Hepatocyte (in vitro differentiated cells): ENCODE measurements around the gene ZNF48. TPM values are rescaled to one million over a fixed set of nuclear protein-coding genes. Genes with fewer than 3 reads are reported as not detected.

Source experiments
- DNase-seq: peaks from one replicate; pipeline ENCODE4 v3.0.0-alpha.2; 2016; ENCODE audit warnings: low spot score
- H2AFZ ChIP-seq: fragments of 200-600 bp; sonication (generic); 2 replicates; pipeline ENCODE4 v1.6.0; 2016; ENCODE audit warnings: antibody characterized with exemption, mild to moderate bottlenecking
- H3K27ac ChIP-seq: fragments of 200-600 bp; sonication (generic); 2 replicates; pipeline ENCODE4 v1.5.1; 2016; ENCODE audit warnings: mild to moderate bottlenecking
- H3K27me3 ChIP-seq: fragments of 200-600 bp; sonication (generic); 2 replicates; pipeline ENCODE4 v1.6.1; 2016
- H3K36me3 ChIP-seq: fragments of 200-600 bp; sonication (generic); replicated peaks from 2 replicates; pipeline ENCODE4 v1.5.1; 2016; ENCODE audit warnings: low read depth; ENCODE audit not compliant: insufficient read depth
- H3K4me1 ChIP-seq: fragments of 200-600 bp; sonication (generic); 2 replicates; pipeline ENCODE4 v1.5.1; 2016; ENCODE audit warnings: mild to moderate bottlenecking, moderate library complexity; ENCODE audit not compliant: insufficient read depth
- H3K4me2 ChIP-seq: fragments of 200-600 bp; sonication (generic); 2 replicates; pipeline ENCODE4 v1.6.0; 2016
- H3K4me3 ChIP-seq: fragments of 200-600 bp; sonication (generic); 2 replicates; pipeline ENCODE4 v1.5.1; 2016; ENCODE audit warnings: mild to moderate bottlenecking
- H3K79me2 ChIP-seq: fragments of 200-600 bp; sonication (generic); 2 replicates; pipeline ENCODE4 v1.6.0; 2017; ENCODE audit warnings: mild to moderate bottlenecking
- H3K9me2 ChIP-seq: fragments of 200-600 bp; sonication (generic); replicated peaks from 2 replicates; pipeline ENCODE4 v1.6.0; 2017; ENCODE audit warnings: mild to moderate bottlenecking; ENCODE audit not compliant: insufficient read depth
- H3K9me3 ChIP-seq: fragments of 200-600 bp; sonication (generic); 2 replicates; pipeline ENCODE4 v1.5.1; 2016; ENCODE audit warnings: low read depth, mild to moderate bottlenecking
- H4K20me1 ChIP-seq: fragments of 200-600 bp; sonication (generic); 2 replicates; pipeline ENCODE4 v1.6.0; 2016; ENCODE audit warnings: mild to moderate bottlenecking; ENCODE audit not compliant: insufficient read depth, poor library complexity, severe bottlenecking
- CTCF ChIP-seq: fragments of 200-600 bp; sonication (generic); IDR thresholded peaks from 2 replicates; pipeline ENCODE4 v1.5.1; 2016; ENCODE audit warnings: antibody characterized with exemption, mild to moderate bottlenecking; ENCODE audit not compliant: poor library complexity
- EZH2 ChIP-seq: fragments of 200-600 bp; sonication (generic); IDR thresholded peaks from 2 replicates; pipeline ENCODE4 v1.6.1; 2016; ENCODE audit warnings: antibody characterized with exemption, mild to moderate bottlenecking, borderline replicate concordance
- EZH2phosphoT487 ChIP-seq: fragments of 200-600 bp; sonication (generic); IDR thresholded peaks from one replicate; pipeline ENCODE4 v1.6.1; 2018; ENCODE audit warnings: antibody characterized with exemption, mild to moderate bottlenecking, low read depth, moderate library complexity; ENCODE audit not compliant: unreplicated experiment, severe bottlenecking
- WGBS: methylation state at CpG from one replicate; pipeline ENCODE4 v1.1.6; 2016; ENCODE audit warnings: low lambda C conversion rate; ENCODE audit errors: missing lambda C conversion rate; 5-methylcytosine and 5-hydroxymethylcytosine counted together
- polyA plus RNA-seq: library from polyadenylated mRNA; unstranded; fragments of >200 nt; fragmentation: Nextera tagmentation; extraction: Ambion mirVana; gene quantifications from 2 replicates; pipeline ENCODE4 v1.2.1, GENCODE V29; 2016
- small RNA-seq: library from RNA; depleted of rRNA; stranded (forward); fragments of <200 nt; gene quantifications from one replicate; pipeline ENCODE3, GENCODE V24; 2014
- total RNA-seq: library from RNA; depleted of rRNA; stranded (reverse); fragments of >200 nt; gene quantifications from 2 replicates; pipeline ENCODE4 v1.2.3, GENCODE V29; 2014

Gene ZNF48
- total and polyA plus RNA-seq, 2 experiments from 2014 or later, result 6.1 to 7.7 TPM

GRCh38 chr16:30447512-30448226 lies 52.4 kb downstream of the ZNF48 start:
- H3K79me2 ChIP-seq, result peaks cover 16% of the 10 kb centered on the region
- H3K4me2 ChIP-seq, result peak overlapping the region; percentile 48
- H3K27ac ChIP-seq, result peak overlapping the region; percentile 96
- peaks cover 14% of the 10 kb centered on the region for H3K9me3 ChIP-seq
- peaks cover 26% of the 10 kb centered on the region for H3K4me1 ChIP-seq
- TF ChIP-seq EZH2 (no peak), EZH2phosphoT487 (no peak), CTCF (no peak)
- H3K9me2 ChIP-seq, result no peaks in the 10 kb centered on the region
- 56% methylated on average over 12 of the region's 12 CpGs for WGBS
- no peak overlapping the region for H3K4me3 ChIP-seq
- H3K36me3 ChIP-seq, result peaks cover 4% of the 10 kb centered on the region
- H4K20me1 ChIP-seq, result no peaks in the 10 kb centered on the region
- no peak overlapping the region for H2AFZ ChIP-seq
- DNase-seq, result peak; percentile 40
- H3K27me3 ChIP-seq, result no peaks in the 10 kb centered on the region

- H3K36me3 ChIP-seq, result peaks cover 4% of the 10 kb centered on the region
- WGBS, result 94% methylated on average over 3 of the region's 3 CpGs
- H3K9me3 ChIP-seq, result peaks cover 5% of the 10 kb centered on the region
- H2AFZ ChIP-seq, result no peak overlapping the region
- H4K20me1 ChIP-seq, result no peaks in the 10 kb centered on the region
- H3K4me1 ChIP-seq, result peaks cover 29% of the 10 kb centered on the region
- H3K9me2 ChIP-seq, result no peaks in the 10 kb centered on the region
- peaks cover 11% of the 10 kb centered on the region for H3K79me2 ChIP-seq
- H3K27ac ChIP-seq, result no peak overlapping the region
- TF ChIP-seq CTCF (no peak), EZH2phosphoT487 (no peak), EZH2 (no peak)
- H3K4me2 ChIP-seq, result no peak overlapping the region
- H3K4me3 ChIP-seq, result no peak overlapping the region
- no peaks in the 10 kb centered on the region for H3K27me3 ChIP-seq
- no peak for DNase-seq
These were observed 53.9 kb downstream of the ZNF48 start for GRCh38 chr16:30449116-30449435.

Small RNAs within 50 kb of the gene (small RNA-seq; reads per million reads assigned to genes)
- gene RF00406, result 0.25 reads per million

Other genes with a start within 250 kb of the ZNF48 start
- 2.4 and 3.2 TPM in 2 replicates for gene CORO1A, start 211.8 kb upstream of the ZNF48 start, total RNA-seq
- gene CORO1A, start 211.8 kb upstream of the ZNF48 start, polyA plus RNA-seq, result 1.7 and 3.4 TPM in 2 replicates
- gene BOLA2B, start 201.8 kb upstream of the ZNF48 start, total RNA-seq, result 211 and 237 TPM in 2 replicates
- gene BOLA2B, start 201.8 kb upstream of the ZNF48 start, polyA plus RNA-seq, result 124 and 132 TPM in 2 replicates
- gene SLX1A, start 201.5 kb upstream of the ZNF48 start, total RNA-seq, result 22.1 and 25.1 TPM in 2 replicates
- 111 and 125 TPM in 2 replicates for gene SLX1A, start 201.5 kb upstream of the ZNF48 start, polyA plus RNA-seq
- gene SULT1A3, start 196.2 kb upstream of the ZNF48 start, total RNA-seq, result 8.1 and 17.8 TPM in 2 replicates
- gene SULT1A3, start 196.2 kb upstream of the ZNF48 start, polyA plus RNA-seq, result 23.1 and 32.3 TPM in 2 replicates
- gene NPIPB13, start 146.9 kb upstream of the ZNF48 start, total RNA-seq, result 2.4 and 3.5 TPM in 2 replicates
- gene NPIPB13, start 146.9 kb upstream of the ZNF48 start, polyA plus RNA-seq, result 1.9 and 4.8 TPM in 2 replicates
- gene CD2BP2, start 40.1 kb upstream of the ZNF48 start, total RNA-seq, result 44.2 and 45.1 TPM in 2 replicates
- gene CD2BP2, start 40.1 kb upstream of the ZNF48 start, polyA plus RNA-seq, result 37.6 and 41.0 TPM in 2 replicates
- 21.4 and 29.3 TPM in 2 replicates for gene TBC1D10B, start 24.9 kb upstream of the ZNF48 start, total RNA-seq
- gene TBC1D10B, start 24.9 kb upstream of the ZNF48 start, polyA plus RNA-seq, result 33.3 and 37.9 TPM in 2 replicates
- gene MYL11, start 20.6 kb upstream of the ZNF48 start, total RNA-seq, result 4.0 TPM in 1 of 2 replicates, not detected in the other
- 2.2 and 5.3 TPM in 2 replicates for gene MYL11, start 20.6 kb upstream of the ZNF48 start, polyA plus RNA-seq
- not detected in 2 replicates for gene SEPTIN1, start 12.9 kb upstream of the ZNF48 start, total RNA-seq
- 1.5 and 2.3 TPM in 2 replicates for gene SEPTIN1, start 12.9 kb upstream of the ZNF48 start, polyA plus RNA-seq
- gene ZNF771, start 12.2 kb downstream of the ZNF48 start, total RNA-seq, result 12.4 and 18.7 TPM in 2 replicates
- gene ZNF771, start 12.2 kb downstream of the ZNF48 start, polyA plus RNA-seq, result 23.6 and 25.2 TPM in 2 replicates
- gene DCTPP1, start 34.6 kb downstream of the ZNF48 start, total RNA-seq, result 25.9 and 33.8 TPM in 2 replicates
- gene DCTPP1, start 34.6 kb downstream of the ZNF48 start, polyA plus RNA-seq, result 36.3 and 47.2 TPM in 2 replicates
- 36.1 and 51.3 TPM in 2 replicates for gene SEPHS2, start 50.5 kb downstream of the ZNF48 start, total RNA-seq
- gene SEPHS2, start 50.5 kb downstream of the ZNF48 start, polyA plus RNA-seq, result 69.2 and 81.0 TPM in 2 replicates
- 1.5 and 3.4 TPM in 2 replicates for gene ITGAL, start 77.3 kb downstream of the ZNF48 start, total RNA-seq
- 0.95 and 1.1 TPM in 2 replicates for gene ITGAL, start 77.3 kb downstream of the ZNF48 start, polyA plus RNA-seq
- gene ZNF768, start 131.1 kb downstream of the ZNF48 start, total RNA-seq, result 37.6 and 44.1 TPM in 2 replicates
- gene ZNF768, start 131.1 kb downstream of the ZNF48 start, polyA plus RNA-seq, result 19.9 and 25.2 TPM in 2 replicates
- 11.1 and 13.4 TPM in 2 replicates for gene ZNF747, start 139.4 kb downstream of the ZNF48 start, total RNA-seq
- gene ZNF747, start 139.4 kb downstream of the ZNF48 start, polyA plus RNA-seq, result 9.9 and 10.5 TPM in 2 replicates
- 9.8 and 13.8 TPM in 2 replicates for gene ZNF764, start 163.0 kb downstream of the ZNF48 start, total RNA-seq
- gene ZNF764, start 163.0 kb downstream of the ZNF48 start, polyA plus RNA-seq, result 12.1 and 12.5 TPM in 2 replicates
- gene ZNF688, start 176.3 kb downstream of the ZNF48 start, total RNA-seq, result 7.1 and 9.8 TPM in 2 replicates
- gene ZNF688, start 176.3 kb downstream of the ZNF48 start, polyA plus RNA-seq, result 21.0 and 21.3 TPM in 2 replicates
- 10.8 and 11.7 TPM in 2 replicates for gene ZNF785, start 190.3 kb downstream of the ZNF48 start, total RNA-seq
- gene ZNF785, start 190.3 kb downstream of the ZNF48 start, polyA plus RNA-seq, result 7.3 and 10.0 TPM in 2 replicates
- 7.1 and 8.0 TPM in 2 replicates for gene ZNF689, start 215.0 kb downstream of the ZNF48 start, total RNA-seq
- 5.6 and 8.7 TPM in 2 replicates for gene ZNF689, start 215.0 kb downstream of the ZNF48 start, polyA plus RNA-seq